ENCODE results near the gene SLC35F1. TPM values are rescaled to one million over a fixed set of nuclear protein-coding genes. Genes with fewer than 3 reads are reported as not detected.

Gene SLC35F1
- total RNA-seq, 1 experiment from 2014 or later: not detected

DNA sequence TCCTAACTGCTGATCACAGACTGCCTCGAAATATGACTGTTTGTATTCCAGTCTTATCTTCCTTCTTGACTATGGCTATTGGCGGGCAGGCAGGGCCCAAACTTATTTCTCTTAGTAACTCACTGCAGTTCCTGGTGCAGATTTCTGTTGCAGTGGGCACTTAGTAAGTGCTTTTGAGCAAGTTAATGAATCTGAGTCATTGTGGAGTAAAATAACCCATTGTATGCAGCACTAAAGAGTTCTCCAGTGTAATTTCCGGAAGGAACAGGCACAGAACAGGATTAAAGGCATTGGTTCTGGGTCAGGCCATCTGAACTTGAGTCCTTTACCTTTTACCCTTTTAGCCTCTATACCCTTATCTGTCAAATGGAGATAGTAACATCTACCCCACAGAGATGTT lies 23.6 kb downstream of the SLC35F1 start:
- no peak overlapping the region for H3K27ac ChIP-seq
- TF ChIP-seq EZH2 (IDR thresholded peaks at IDR 0.05; ENCODE audit: low read depth): no peak
- TF ChIP-seq, protein P1, sequence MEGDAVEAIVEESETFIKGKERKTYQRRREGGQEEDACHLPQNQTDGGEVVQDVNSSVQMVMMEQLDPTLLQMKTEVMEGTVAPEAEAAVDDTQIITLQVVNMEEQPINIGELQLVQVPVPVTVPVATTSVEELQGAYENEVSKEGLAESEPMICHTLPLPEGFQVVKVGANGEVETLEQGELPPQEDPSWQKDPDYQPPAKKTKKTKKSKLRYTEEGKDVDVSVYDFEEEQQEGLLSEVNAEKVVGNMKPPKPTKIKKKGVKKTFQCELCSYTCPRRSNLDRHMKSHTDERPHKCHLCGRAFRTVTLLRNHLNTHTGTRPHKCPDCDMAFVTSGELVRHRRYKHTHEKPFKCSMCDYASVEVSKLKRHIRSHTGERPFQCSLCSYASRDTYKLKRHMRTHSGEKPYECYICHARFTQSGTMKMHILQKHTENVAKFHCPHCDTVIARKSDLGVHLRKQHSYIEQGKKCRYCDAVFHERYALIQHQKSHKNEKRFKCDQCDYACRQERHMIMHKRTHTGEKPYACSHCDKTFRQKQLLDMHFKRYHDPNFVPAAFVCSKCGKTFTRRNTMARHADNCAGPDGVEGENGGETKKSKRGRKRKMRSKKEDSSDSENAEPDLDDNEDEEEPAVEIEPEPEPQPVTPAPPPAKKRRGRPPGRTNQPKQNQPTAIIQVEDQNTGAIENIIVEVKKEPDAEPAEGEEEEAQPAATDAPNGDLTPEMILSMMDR (conservative IDR thresholded peaks at IDR 0.05): no peak
- H3K9me2 ChIP-seq (ENCODE audit: insufficient read depth): no peaks in the 10 kb centered on the region
- no peaks in the 10 kb centered on the region for H3K4me1 ChIP-seq (replicated peaks; ENCODE audit: insufficient read depth)
- no peak overlapping the region for H3K4me2 ChIP-seq
- H3K36me3 ChIP-seq (ENCODE audit: low read depth): no peaks in the 10 kb centered on the region
- ChIA-PET POLR2A (ENCODE audit: unreplicated experiment) (no interaction called here), CTCF (no interaction called here)
- H3K4me3 ChIP-seq: no peak overlapping the region
- no peaks in the 10 kb centered on the region for H3K9me3 ChIP-seq (ENCODE audit: insufficient read depth, low read depth)
- no peaks in the 10 kb centered on the region for H3K79me2 ChIP-seq (ENCODE audit: low read depth)
- no peaks in the 10 kb centered on the region for H4K20me1 ChIP-seq (ENCODE audit: insufficient read depth)
- intact Hi-C loops (cut with micrococcal nuclease; ENCODE audit: unreplicated experiment): no loop called here
- no peak overlapping the region for H2AFZ ChIP-seq
- no peak for DNase-seq
- no TSS peak for BruUV-seq (replicated peaks)
- no peaks in the 10 kb centered on the region for H3F3A ChIP-seq (ENCODE audit: insufficient read depth, low read depth)
- H3K27me3 ChIP-seq (ENCODE audit: insufficient read depth, low read depth): no peaks in the 10 kb centered on the region

DNA sequence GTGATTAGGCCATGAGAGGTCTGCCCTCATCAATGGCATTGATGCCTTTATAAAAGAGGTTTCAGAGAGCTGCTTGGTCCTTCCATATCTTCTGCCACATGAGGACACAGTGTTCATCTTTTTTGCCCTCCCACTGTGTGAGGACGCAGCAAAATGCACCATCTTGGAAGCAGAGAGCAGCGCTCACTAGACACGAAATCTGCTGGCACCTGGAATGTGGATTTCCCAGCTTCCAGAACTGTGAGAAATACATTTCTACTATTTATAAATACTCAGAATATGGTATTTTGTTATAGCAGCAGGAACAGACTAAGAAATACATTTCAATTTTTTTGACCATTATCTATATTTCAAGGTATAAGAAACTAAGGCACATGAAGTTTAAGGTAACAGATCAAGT lies 24.9 kb downstream of the SLC35F1 start:
- ChIA-PET CTCF (no interaction called here), POLR2A (ENCODE audit: unreplicated experiment) (no interaction called here)
- Histone ChIP-seq H3K4me2 (no peak overlapping the region), H3K4me1 (replicated peaks; ENCODE audit: insufficient read depth) (no peaks in the 10 kb centered on the region), H3F3A (ENCODE audit: insufficient read depth, low read depth) (no peaks in the 10 kb centered on the region), H4K20me1 (ENCODE audit: insufficient read depth) (no peaks in the 10 kb centered on the region), H3K4me3 (no peak overlapping the region), H3K36me3 (ENCODE audit: low read depth) (no peaks in the 10 kb centered on the region), H3K79me2 (ENCODE audit: low read depth) (no peaks in the 10 kb centered on the region), H3K9me3 (ENCODE audit: insufficient read depth, low read depth) (no peaks in the 10 kb centered on the region), H2AFZ (no peak overlapping the region), H3K27me3 (ENCODE audit: insufficient read depth, low read depth) (no peaks in the 10 kb centered on the region), H3K9me2 (ENCODE audit: insufficient read depth) (no peaks in the 10 kb centered on the region), H3K27ac (no peak overlapping the region)
- TF ChIP-seq EZH2 (IDR thresholded peaks at IDR 0.05; ENCODE audit: low read depth): no peak
- TF ChIP-seq, protein P1 (conservative IDR thresholded peaks at IDR 0.05): no peak
- BruUV-seq (replicated peaks): no TSS peak
- intact Hi-C loops (cut with micrococcal nuclease; ENCODE audit: unreplicated experiment): no loop called here
- no peak for DNase-seq

DNA sequence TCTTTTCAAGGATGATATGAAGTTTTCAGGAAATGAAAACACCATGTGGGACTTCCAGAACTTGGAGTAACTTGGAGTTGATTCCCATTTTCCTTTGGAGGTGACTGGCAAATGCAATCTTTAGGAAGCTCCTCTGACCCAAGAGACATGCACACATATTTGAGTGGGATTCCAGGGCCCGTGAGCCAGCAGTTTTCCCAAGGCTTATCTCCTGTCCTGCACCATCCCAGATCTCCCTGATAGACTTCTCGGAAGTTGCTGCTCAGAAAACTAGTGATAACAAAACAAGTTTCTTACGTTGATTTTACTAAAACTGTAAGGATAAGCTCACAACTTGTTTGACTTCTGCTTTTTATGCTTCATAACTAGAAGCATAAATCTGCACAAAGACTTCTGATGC lies 25.6 kb downstream of the SLC35F1 start:
- Histone ChIP-seq H3K4me1 (replicated peaks; ENCODE audit: insufficient read depth) (no peaks in the 10 kb centered on the region), H3K4me2 (no peak overlapping the region), H3K4me3 (no peak overlapping the region), H4K20me1 (ENCODE audit: insufficient read depth) (no peaks in the 10 kb centered on the region), H3K9me3 (ENCODE audit: insufficient read depth, low read depth) (no peaks in the 10 kb centered on the region), H3F3A (ENCODE audit: insufficient read depth, low read depth) (no peaks in the 10 kb centered on the region), H3K79me2 (ENCODE audit: low read depth) (no peaks in the 10 kb centered on the region), H2AFZ (no peak overlapping the region), H3K9me2 (ENCODE audit: insufficient read depth) (no peaks in the 10 kb centered on the region), H3K27ac (no peak overlapping the region), H3K36me3 (ENCODE audit: low read depth) (no peaks in the 10 kb centered on the region), H3K27me3 (ENCODE audit: insufficient read depth, low read depth) (no peaks in the 10 kb centered on the region)
- intact Hi-C loops (cut with micrococcal nuclease; ENCODE audit: unreplicated experiment): no loop called here
- TF ChIP-seq EZH2 (IDR thresholded peaks at IDR 0.05; ENCODE audit: low read depth): no peak
- TF ChIP-seq, protein P1 (conservative IDR thresholded peaks at IDR 0.05): no peak
- CTCF ChIA-PET: no interaction called here
- POLR2A ChIA-PET (ENCODE audit: unreplicated experiment): no interaction called here
- no peak for DNase-seq
- BruUV-seq (replicated peaks): no TSS peak

Data from PC-9 (cell line).